Nephron progenitor cell (in vitro differentiated cells): ENCODE results near the gene CCDC47.

Source experiments
- DNase-seq: peaks from one replicate; pipeline ENCODE4 v3.0.0; 2021
- H3K27ac Mint-ChIP-seq: 2 replicates; pipeline ENCODE4 v1.8.0; 2021; ENCODE audit warnings: mild to moderate bottlenecking, moderate library complexity, mixed read lengths
- H3K27me3 Mint-ChIP-seq: 2 replicates; pipeline ENCODE4 v1.8.0; 2021; ENCODE audit warnings: mild to moderate bottlenecking, low read depth, mixed read lengths; ENCODE audit not compliant: poor library complexity
- H3K36me3 Mint-ChIP-seq: 2 replicates; pipeline ENCODE4 v1.8.0; 2021; ENCODE audit warnings: low read depth, mixed read lengths
- H3K4me1 Mint-ChIP-seq: 2 replicates; pipeline ENCODE4 v1.8.0; 2021; ENCODE audit warnings: mixed read lengths
- H3K4me3 Mint-ChIP-seq: 2 replicates; pipeline ENCODE4 v1.8.0; 2021; ENCODE audit warnings: mild to moderate bottlenecking, moderate library complexity, mixed read lengths
- H3K9me3 Mint-ChIP-seq: 2 replicates; pipeline ENCODE4 v1.8.0; 2021; ENCODE audit warnings: mild to moderate bottlenecking, moderate library complexity, mixed read lengths
- CTCF ChIP-seq: fragments of 200-600 bp; sonication (generic); IDR thresholded peaks from 2 replicates; pipeline ENCODE4 v1.5.0; 2021; ENCODE audit warnings: antibody characterized with exemption

CCDC47 gene

GRCh38 chr17:63786971-63787711, 13.7 kb upstream of the CCDC47 start:
- no peak for TF ChIP-seq CTCF
- peaks cover 40% of the 10 kb centered on the region for H3K36me3 Mint-ChIP-seq
- no peak overlapping the region for H3K4me3 Mint-ChIP-seq
- no peak for DNase-seq
- no peak overlapping the region for H3K27ac Mint-ChIP-seq
- H3K27me3 Mint-ChIP-seq, result no peaks in the 10 kb centered on the region
- H3K4me1 Mint-ChIP-seq, result peaks cover 6% of the 10 kb centered on the region
- H3K9me3 Mint-ChIP-seq, result no peaks in the 10 kb centered on the region

- Mint-ChIP-seq H3K27ac (no peak overlapping the region), H3K36me3 (peaks cover 43% of the 10 kb centered on the region), H3K27me3 (no peaks in the 10 kb centered on the region)
These were observed 12.7 kb upstream of the CCDC47 start for GRCh38 chr17:63786117-63786516.

GRCh38 chr17:63785556-63785955, 12.2 kb upstream of the CCDC47 start:
- Mint-ChIP-seq H3K4me3 (no peak overlapping the region), H3K27ac (no peak overlapping the region), H3K9me3 (no peaks in the 10 kb centered on the region), H3K36me3 (peaks cover 49% of the 10 kb centered on the region), H3K4me1 (peaks cover 7% of the 10 kb centered on the region), H3K27me3 (no peaks in the 10 kb centered on the region)
- no peak for DNase-seq
- no peak for TF ChIP-seq CTCF

More at GRCh38 chr17:63786117-63786516, 12.7 kb upstream of the CCDC47 start:
- no peak for TF ChIP-seq CTCF
- Mint-ChIP-seq H3K9me3 (no peaks in the 10 kb centered on the region), H3K4me3 (no peak overlapping the region), H3K4me1 (peaks cover 7% of the 10 kb centered on the region)
- DNase-seq, result no peak

- Mint-ChIP-seq H3K9me3 (no peaks in the 10 kb centered on the region), H3K36me3 (peaks cover 58% of the 10 kb centered on the region), H3K4me1 (peaks cover 7% of the 10 kb centered on the region), H3K4me3 (no peak overlapping the region), H3K27ac (peak overlapping the region; percentile 57), H3K27me3 (no peaks in the 10 kb centered on the region)
- no peak for TF ChIP-seq CTCF
- DNase-seq, result no peak
These were observed 10.1 kb upstream of the CCDC47 start for GRCh38 chr17:63783522-63783921.

GRCh38 chr17:63780928-63781327, 7.5 kb upstream of the CCDC47 start:
- no peak for DNase-seq
- peaks cover 57% of the 10 kb centered on the region for H3K36me3 Mint-ChIP-seq
- peaks cover 17% of the 10 kb centered on the region for H3K4me1 Mint-ChIP-seq
- no peak overlapping the region for H3K4me3 Mint-ChIP-seq
- TF ChIP-seq CTCF, result no peak
- H3K9me3 Mint-ChIP-seq, result no peaks in the 10 kb centered on the region
- no peaks in the 10 kb centered on the region for H3K27me3 Mint-ChIP-seq
- no peak overlapping the region for H3K27ac Mint-ChIP-seq

- no peak for TF ChIP-seq CTCF
- Mint-ChIP-seq H3K27ac (no peak overlapping the region), H3K36me3 (peaks cover 53% of the 10 kb centered on the region), H3K4me3 (no peak overlapping the region), H3K27me3 (no peaks in the 10 kb centered on the region), H3K4me1 (peaks cover 21% of the 10 kb centered on the region), H3K9me3 (no peaks in the 10 kb centered on the region)
- DNase-seq, result no peak
These were observed 7.1 kb upstream of the CCDC47 start for GRCh38 chr17:63780507-63780906.
